ENCODE data around the gene CXCL13.

- TF ChIP-seq CTCF (conservative IDR thresholded peaks at IDR 0.05; ENCODE audit: low read depth in 2 of 2): no peak
- TF ChIP-seq EZH2 (IDR thresholded peaks at IDR 0.05; ENCODE audit: low read depth, unreplicated experiment): no peak
- TF ChIP-seq POLR2AphosphoS5 (IDR thresholded peaks at IDR 0.05; ENCODE audit: low read depth): no peak
Measured at GRCh38 chr4:77621254-77621653, 15.6 kb downstream of the CXCL13 start.
